WTC11 (cell line): ENCODE data around the gene LTN1. TPM values are rescaled to one million over a fixed set of nuclear protein-coding genes. Genes with fewer than 3 reads are reported as not detected.

Source experiments
- ATAC-seq: fragments of 200-7000 bp; cut with Tn5 transposase; 2 replicates; pipeline ENCODE4 v1.10.0; 2021; ENCODE audit warnings: mild to moderate bottlenecking, moderate library complexity
- CTCF ChIA-PET: fragments of 300-600 bp; sonication (Branson Sonifier 250); formaldehyde crosslinking; loops from one replicate; lab custom pipeline; 2021; ENCODE audit warnings: antibody characterized with exemption; lab: Charles Lee
- POLR2A ChIA-PET: fragments of 350-600 bp; sonication (Branson Sonifier 250); formaldehyde crosslinking; loops from one replicate; lab custom pipeline; 2021; ENCODE audit warnings: antibody characterized with exemption; lab: Charles Lee
- DNase-seq: peaks from one replicate; pipeline ENCODE4 v3.0.0; 2021; ENCODE audit warnings: low spot score
- H3K27ac Mint-ChIP-seq: 2 replicates; pipeline ENCODE4 v1.8.0; 2021; ENCODE audit warnings: mixed read lengths
- H3K27me3 Mint-ChIP-seq: 2 replicates; pipeline ENCODE4 v1.8.0; 2021; ENCODE audit warnings: low read depth, mild to moderate bottlenecking, moderate library complexity, mixed read lengths
- H3K36me3 Mint-ChIP-seq: 2 replicates; pipeline ENCODE4 v1.8.0; 2021; ENCODE audit warnings: mixed read lengths
- H3K4me1 Mint-ChIP-seq: 2 replicates; pipeline ENCODE4 v1.8.0; 2022; ENCODE audit warnings: mixed read lengths
- H3K4me3 Mint-ChIP-seq: 2 replicates; pipeline ENCODE4 v1.8.0; 2021; ENCODE audit warnings: mild to moderate bottlenecking, moderate library complexity, mixed read lengths
- H3K9me3 Mint-ChIP-seq: 2 replicates; pipeline ENCODE4 v1.8.0; 2021; ENCODE audit warnings: mixed read lengths
- ATF2 ChIP-seq: sonication (generic); formaldehyde crosslinking; IDR thresholded peaks from 2 replicates; pipeline ENCODE4 v1.8.1; 2022; ENCODE audit warnings: low read depth, missing genetic modification reagents, borderline replicate concordance
- CREB1 ChIP-seq: sonication (generic); formaldehyde crosslinking; IDR thresholded peaks from 2 replicates; pipeline ENCODE4 v1.8.0; 2023; ENCODE audit warnings: mild to moderate bottlenecking, missing genetic modification reagents
- CREM ChIP-seq: sonication (generic); formaldehyde crosslinking; IDR thresholded peaks from 2 replicates; pipeline ENCODE4 v1.8.1; 2022; ENCODE audit warnings: mild to moderate bottlenecking, missing genetic modification reagents, moderate library complexity
- CTCF ChIP-seq: fragments of 200-600 bp; IDR thresholded peaks from 2 replicates; pipeline ENCODE4 v1.8.0; 2022; ENCODE audit warnings: antibody characterized with exemption
- ELF4 ChIP-seq: sonication (generic); formaldehyde crosslinking; IDR thresholded peaks from 2 replicates; pipeline ENCODE4 v1.8.1; 2022; ENCODE audit warnings: low read depth, mild to moderate bottlenecking, moderate library complexity, missing genetic modification reagents
- ESRRA ChIP-seq: sonication (generic); formaldehyde crosslinking; IDR thresholded peaks from 2 replicates; pipeline ENCODE4 v1.8.1; 2022; ENCODE audit warnings: mild to moderate bottlenecking, missing genetic modification reagents, borderline replicate concordance
- ETV6 ChIP-seq: sonication (generic); formaldehyde crosslinking; IDR thresholded peaks from 2 replicates; pipeline ENCODE4 v1.8.1; 2022; ENCODE audit warnings: mild to moderate bottlenecking, missing genetic modification reagents
- FOXJ3 ChIP-seq: sonication (generic); formaldehyde crosslinking; IDR thresholded peaks from 2 replicates; pipeline ENCODE4 v1.9.0; 2021; ENCODE audit warnings: missing genetic modification reagents, mild to moderate bottlenecking, borderline replicate concordance
- HMGA2 ChIP-seq: fragments of 250-450 bp; sonication (Bioruptor Pico); IDR thresholded peaks from 2 replicates; pipeline ENCODE4 v1.4.0; 2021; ENCODE audit warnings: mild to moderate bottlenecking, moderate library complexity
- MLX ChIP-seq: sonication (generic); formaldehyde crosslinking; IDR thresholded peaks from 2 replicates; pipeline ENCODE4 v1.8.1; 2023; ENCODE audit warnings: mild to moderate bottlenecking, missing genetic modification reagents, moderate library complexity
- NFE2L1 ChIP-seq: sonication (generic); formaldehyde crosslinking; IDR thresholded peaks from 2 replicates; pipeline ENCODE4 v1.8.1; 2023; ENCODE audit warnings: missing genetic modification reagents
- PRDM15 ChIP-seq: sonication (generic); formaldehyde crosslinking; IDR thresholded peaks from 2 replicates; pipeline ENCODE4 v1.8.0; 2022; ENCODE audit warnings: missing genetic modification reagents
- RORB ChIP-seq: fragments of 250-450 bp; sonication (Bioruptor Pico); IDR thresholded peaks from 2 replicates; pipeline ENCODE4 v1.9.0; 2021; ENCODE audit warnings: mild to moderate bottlenecking
- SMAD4 ChIP-seq: sonication (generic); formaldehyde crosslinking; IDR thresholded peaks from 2 replicates; pipeline ENCODE4 v1.8.0; 2022; ENCODE audit warnings: mild to moderate bottlenecking, missing genetic modification reagents
- TCF7 ChIP-seq: sonication (generic); formaldehyde crosslinking; IDR thresholded peaks from 2 replicates; pipeline ENCODE4 v1.8.0; 2022; ENCODE audit warnings: mild to moderate bottlenecking, low read depth, missing genetic modification reagents, moderate library complexity
- ZNF281 ChIP-seq: sonication (generic); formaldehyde crosslinking; IDR thresholded peaks from 2 replicates; pipeline ENCODE4 v1.8.0; 2023; ENCODE audit warnings: mild to moderate bottlenecking, missing genetic modification reagents
- ZNF396 ChIP-seq: fragments of 250-450 bp; sonication (Bioruptor Pico); IDR thresholded peaks from 2 replicates; pipeline ENCODE4 v1.8.0; 2021; ENCODE audit warnings: mild to moderate bottlenecking, moderate library complexity, borderline replicate concordance
- ZNF416 ChIP-seq: fragments of 250-450 bp; sonication (Bioruptor Pico); IDR thresholded peaks from 2 replicates; pipeline ENCODE4 v1.9.0; 2021; ENCODE audit warnings: mild to moderate bottlenecking, inconsistent platforms
- ZNF512 ChIP-seq: sonication (generic); formaldehyde crosslinking; IDR thresholded peaks from 2 replicates; pipeline ENCODE4 v1.8.1; 2022; ENCODE audit warnings: missing genetic modification reagents, borderline replicate concordance
- total RNA-seq: library from RNA; stranded (reverse); gene quantifications from 3 replicates; pipeline ENCODE4 v1.2.3, GENCODE V29; 2021

Gene LTN1
- total RNA-seq, 1 experiment from 2014 or later = 23.0 TPM

GRCh38 chr21:29007810-29008209, 15.1 kb upstream of the LTN1 start (continued):
- no peak for TF ChIP-seq PRDM15 (CRISPR knock-in tag)
- no peak for TF ChIP-seq SMAD4
- TF ChIP-seq CTCF = no peak
- TF ChIP-seq, all 79 proteins: peak for 0

- POLR2A ChIA-PET = no interaction called here
- no peak for TF ChIP-seq HMGA2 (CRISPR knock-in tag)
- TF ChIP-seq SMAD4 = no peak
- no peak for TF ChIP-seq ZNF281 (CRISPR knock-in tag)
- TF ChIP-seq ATF2 (CRISPR knock-in tag) = no peak
- TF ChIP-seq CREM (CRISPR knock-in tag) = no peak
- TF ChIP-seq FOXJ3 (CRISPR knock-in tag) = no peak
- TF ChIP-seq ESRRA (CRISPR knock-in tag) = no peak
- TF ChIP-seq TCF7 = no peak
- TF ChIP-seq ZNF396 (CRISPR knock-in tag) = no peak
- no peak for TF ChIP-seq MLX (CRISPR knock-in tag)
- no peak for TF ChIP-seq CREB1 (CRISPR knock-in tag)
- no peak for TF ChIP-seq RORB
- TF ChIP-seq NFE2L1 (CRISPR knock-in tag) = no peak
- TF ChIP-seq ZNF416 (CRISPR knock-in tag) = no peak
- TF ChIP-seq ETV6 (CRISPR knock-in tag) = no peak
- no peak for TF ChIP-seq ELF4
- TF ChIP-seq ZNF512 (CRISPR knock-in tag) = no peak
- no peak for TF ChIP-seq CTCF
- H3K9me3 Mint-ChIP-seq = no peaks in the 10 kb centered on the region
- no peak overlapping the region for H3K4me3 Mint-ChIP-seq
- no peak overlapping the region for H3K27ac Mint-ChIP-seq
- ATAC-seq (no peak), DNase-seq (no peak)
- no peaks in the 10 kb centered on the region for H3K27me3 Mint-ChIP-seq
- CTCF ChIA-PET = no interaction called here
- peaks cover 6% of the 10 kb centered on the region; the same call in 1 of the 2 replicates for H3K36me3 Mint-ChIP-seq
- no peaks in the 10 kb centered on the region; the same call in 1 of the 2 replicates for H3K4me1 Mint-ChIP-seq
Measured at GRCh38 chr21:29007135-29007534, 14.5 kb upstream of the LTN1 start.
